ENCODE data around the gene JADE3. TPM values are rescaled to one million over a fixed set of nuclear protein-coding genes. Genes with fewer than 3 reads are reported as not detected.

JADE3 gene
- polyA plus RNA-seq, 1 donor from 2014 or later: 6.8 TPM

DNA sequence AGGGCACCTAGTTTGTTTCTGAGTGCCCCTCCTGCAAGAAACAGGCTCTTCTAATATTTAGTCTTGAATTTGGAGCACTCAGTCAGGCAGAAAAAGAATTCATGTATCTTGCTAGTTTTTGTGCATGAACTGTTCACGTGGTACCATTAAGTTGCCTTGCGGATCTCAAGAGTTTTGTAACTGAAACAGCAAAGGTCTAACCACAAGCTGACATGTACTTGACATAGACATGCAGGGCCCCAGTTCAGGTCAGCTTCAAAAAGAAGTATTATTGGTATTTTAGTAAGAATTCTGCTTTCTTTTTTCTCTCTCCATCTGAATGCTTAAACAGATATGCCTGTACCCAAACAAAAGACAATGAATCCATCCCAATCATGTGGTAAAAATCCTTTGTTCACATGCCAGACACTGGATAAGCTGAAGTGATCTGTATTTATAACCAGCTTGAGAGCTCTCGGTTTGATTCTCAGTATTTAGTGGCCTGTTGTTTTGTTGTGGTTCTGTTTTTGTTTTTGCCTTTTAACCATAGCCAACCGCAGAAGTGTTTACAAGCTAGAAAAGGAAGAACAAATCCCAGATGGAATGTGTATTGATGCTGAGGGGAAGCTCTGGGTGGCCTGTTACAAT lies 179.0 kb downstream of the JADE3 start:
- no peak overlapping the region for H3K4me3 ChIP-seq (ENCODE audit: low read length)
- H3K27me3 ChIP-seq (ENCODE audit: insufficient read depth, low read depth, low read length): no peaks in the 10 kb centered on the region
- H3K36me3 ChIP-seq (ENCODE audit: insufficient read depth, low read length): no peaks in the 10 kb centered on the region
- no peaks in the 10 kb centered on the region for H4K20me1 ChIP-seq (ENCODE audit: insufficient read depth)
- H3K4me2 ChIP-seq (ENCODE audit: low read length): no peak overlapping the region
- H3K27ac ChIP-seq (ENCODE audit: low read length): no peak overlapping the region
- no peaks in the 10 kb centered on the region for H3F3A ChIP-seq (ENCODE audit: insufficient read depth, low read length, poor library complexity, severe bottlenecking)
- H3K9me3 ChIP-seq (ENCODE audit: low read length): no peaks in the 10 kb centered on the region
- no peaks in the 10 kb centered on the region for H3K9me2 ChIP-seq (ENCODE audit: insufficient read depth, low read length)
- TF ChIP-seq MXI1 (conservative IDR thresholded peaks at IDR 0.05; ENCODE audit: poor library complexity, severe bottlenecking) (no peak), RAD21 (conservative IDR thresholded peaks at IDR 0.05) (no peak), EZH2 (IDR thresholded peaks at IDR 0.05; ENCODE audit: borderline replicate concordance, insufficient read depth, low read length, poor library complexity, severe bottlenecking) (no peak), EP300 (conservative IDR thresholded peaks at IDR 0.05; ENCODE audit: poor library complexity, severe bottlenecking) (no peak), TAF1 (IDR thresholded peaks at IDR 0.05; ENCODE audit: low read depth) (no peak), POLR2AphosphoS5 (IDR thresholded peaks at IDR 0.05) (no peak), SMC3 (conservative IDR thresholded peaks at IDR 0.05; ENCODE audit: poor library complexity) (no peak)
- TF ChIP-seq, protein P1, sequence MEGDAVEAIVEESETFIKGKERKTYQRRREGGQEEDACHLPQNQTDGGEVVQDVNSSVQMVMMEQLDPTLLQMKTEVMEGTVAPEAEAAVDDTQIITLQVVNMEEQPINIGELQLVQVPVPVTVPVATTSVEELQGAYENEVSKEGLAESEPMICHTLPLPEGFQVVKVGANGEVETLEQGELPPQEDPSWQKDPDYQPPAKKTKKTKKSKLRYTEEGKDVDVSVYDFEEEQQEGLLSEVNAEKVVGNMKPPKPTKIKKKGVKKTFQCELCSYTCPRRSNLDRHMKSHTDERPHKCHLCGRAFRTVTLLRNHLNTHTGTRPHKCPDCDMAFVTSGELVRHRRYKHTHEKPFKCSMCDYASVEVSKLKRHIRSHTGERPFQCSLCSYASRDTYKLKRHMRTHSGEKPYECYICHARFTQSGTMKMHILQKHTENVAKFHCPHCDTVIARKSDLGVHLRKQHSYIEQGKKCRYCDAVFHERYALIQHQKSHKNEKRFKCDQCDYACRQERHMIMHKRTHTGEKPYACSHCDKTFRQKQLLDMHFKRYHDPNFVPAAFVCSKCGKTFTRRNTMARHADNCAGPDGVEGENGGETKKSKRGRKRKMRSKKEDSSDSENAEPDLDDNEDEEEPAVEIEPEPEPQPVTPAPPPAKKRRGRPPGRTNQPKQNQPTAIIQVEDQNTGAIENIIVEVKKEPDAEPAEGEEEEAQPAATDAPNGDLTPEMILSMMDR (IDR thresholded peaks at IDR 0.05; ENCODE audit: poor library complexity, severe bottlenecking): no peak
- TF ChIP-seq, protein P2, sequence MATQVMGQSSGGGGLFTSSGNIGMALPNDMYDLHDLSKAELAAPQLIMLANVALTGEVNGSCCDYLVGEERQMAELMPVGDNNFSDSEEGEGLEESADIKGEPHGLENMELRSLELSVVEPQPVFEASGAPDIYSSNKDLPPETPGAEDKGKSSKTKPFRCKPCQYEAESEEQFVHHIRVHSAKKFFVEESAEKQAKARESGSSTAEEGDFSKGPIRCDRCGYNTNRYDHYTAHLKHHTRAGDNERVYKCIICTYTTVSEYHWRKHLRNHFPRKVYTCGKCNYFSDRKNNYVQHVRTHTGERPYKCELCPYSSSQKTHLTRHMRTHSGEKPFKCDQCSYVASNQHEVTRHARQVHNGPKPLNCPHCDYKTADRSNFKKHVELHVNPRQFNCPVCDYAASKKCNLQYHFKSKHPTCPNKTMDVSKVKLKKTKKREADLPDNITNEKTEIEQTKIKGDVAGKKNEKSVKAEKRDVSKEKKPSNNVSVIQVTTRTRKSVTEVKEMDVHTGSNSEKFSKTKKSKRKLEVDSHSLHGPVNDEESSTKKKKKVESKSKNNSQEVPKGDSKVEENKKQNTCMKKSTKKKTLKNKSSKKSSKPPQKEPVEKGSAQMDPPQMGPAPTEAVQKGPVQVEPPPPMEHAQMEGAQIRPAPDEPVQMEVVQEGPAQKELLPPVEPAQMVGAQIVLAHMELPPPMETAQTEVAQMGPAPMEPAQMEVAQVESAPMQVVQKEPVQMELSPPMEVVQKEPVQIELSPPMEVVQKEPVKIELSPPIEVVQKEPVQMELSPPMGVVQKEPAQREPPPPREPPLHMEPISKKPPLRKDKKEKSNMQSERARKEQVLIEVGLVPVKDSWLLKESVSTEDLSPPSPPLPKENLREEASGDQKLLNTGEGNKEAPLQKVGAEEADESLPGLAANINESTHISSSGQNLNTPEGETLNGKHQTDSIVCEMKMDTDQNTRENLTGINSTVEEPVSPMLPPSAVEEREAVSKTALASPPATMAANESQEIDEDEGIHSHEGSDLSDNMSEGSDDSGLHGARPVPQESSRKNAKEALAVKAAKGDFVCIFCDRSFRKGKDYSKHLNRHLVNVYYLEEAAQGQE (IDR thresholded peaks at IDR 0.05; ENCODE audit: borderline replicate concordance): no peak
- H3K9ac ChIP-seq (ENCODE audit: low read length): no peak overlapping the region
- H2AFZ ChIP-seq (ENCODE audit: low read depth, low read length): no peak overlapping the region
- H3K79me2 ChIP-seq (replicated peaks; ENCODE audit: insufficient read depth, low read length): no peaks in the 10 kb centered on the region

DNA sequence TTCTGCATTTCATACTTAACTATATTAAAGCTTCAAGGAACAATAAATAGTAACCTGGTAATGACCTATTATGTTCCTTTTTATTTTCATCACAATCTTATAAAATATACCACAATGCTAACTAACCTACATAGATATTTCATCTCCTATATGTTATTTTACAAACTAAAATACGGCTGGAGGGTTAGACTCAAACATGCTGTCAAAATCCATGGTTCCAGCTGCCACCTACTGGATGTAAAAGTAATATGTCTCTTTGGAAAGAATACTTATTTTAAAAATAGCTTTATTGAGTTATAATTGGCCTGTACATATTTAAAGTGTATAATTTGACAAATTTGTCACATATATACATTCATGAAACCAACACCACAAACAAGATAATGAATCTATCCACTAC lies 181.0 kb downstream of the JADE3 start:
- Histone ChIP-seq H3K27me3 (ENCODE audit: insufficient read depth, low read depth, low read length) (no peaks in the 10 kb centered on the region), H3K79me2 (replicated peaks; ENCODE audit: insufficient read depth, low read length) (no peaks in the 10 kb centered on the region), H3K9me2 (ENCODE audit: insufficient read depth, low read length) (no peaks in the 10 kb centered on the region), H3K9me3 (ENCODE audit: low read length) (no peaks in the 10 kb centered on the region), H3K4me2 (ENCODE audit: low read length) (no peak overlapping the region), H3K27ac (ENCODE audit: low read length) (no peak overlapping the region), H3F3A (ENCODE audit: insufficient read depth, low read length, poor library complexity, severe bottlenecking) (no peaks in the 10 kb centered on the region), H2AFZ (ENCODE audit: low read depth, low read length) (no peak overlapping the region), H3K36me3 (ENCODE audit: insufficient read depth, low read length) (no peaks in the 10 kb centered on the region), H3K4me3 (ENCODE audit: low read length) (no peak overlapping the region), H3K9ac (ENCODE audit: low read length) (no peak overlapping the region), H4K20me1 (ENCODE audit: insufficient read depth) (no peaks in the 10 kb centered on the region)
- TF ChIP-seq SMC3 (conservative IDR thresholded peaks at IDR 0.05; ENCODE audit: poor library complexity): peak; percentile 64
- peak; percentile 66 for TF ChIP-seq RAD21 (conservative IDR thresholded peaks at IDR 0.05)
- TF ChIP-seq, protein P1 (IDR thresholded peaks at IDR 0.05; ENCODE audit: poor library complexity, severe bottlenecking): peak; percentile 65
- TF ChIP-seq TAF1 (IDR thresholded peaks at IDR 0.05; ENCODE audit: low read depth): no peak
